NB4 (cell line): ENCODE results near the gene TMUB2.

Experiments used
- MYC ChIP-seq: IDR thresholded peaks from 2 replicates; pipeline ENCODE4 v1.6.1; 2011; ENCODE audit warnings: low read depth, low read length
- POLR2A ChIP-seq: IDR thresholded peaks from 2 replicates; pipeline ENCODE4 v1.6.1; 2011; ENCODE audit warnings: mild to moderate bottlenecking; ENCODE audit not compliant: insufficient read length; ENCODE audit errors: extremely low read depth
- TF ChIP-seq, protein P1 (sequence below): IDR thresholded peaks from one replicate; pipeline ENCODE4 v1.5.1; 2012; ENCODE audit warnings: low read depth, low read length
- TF ChIP-seq, protein P2 (sequence below): IDR thresholded peaks from 2 replicates; pipeline ENCODE4 v1.6.1; 2011; ENCODE audit warnings: low read depth, low read length

- TF ChIP-seq, protein P1, sequence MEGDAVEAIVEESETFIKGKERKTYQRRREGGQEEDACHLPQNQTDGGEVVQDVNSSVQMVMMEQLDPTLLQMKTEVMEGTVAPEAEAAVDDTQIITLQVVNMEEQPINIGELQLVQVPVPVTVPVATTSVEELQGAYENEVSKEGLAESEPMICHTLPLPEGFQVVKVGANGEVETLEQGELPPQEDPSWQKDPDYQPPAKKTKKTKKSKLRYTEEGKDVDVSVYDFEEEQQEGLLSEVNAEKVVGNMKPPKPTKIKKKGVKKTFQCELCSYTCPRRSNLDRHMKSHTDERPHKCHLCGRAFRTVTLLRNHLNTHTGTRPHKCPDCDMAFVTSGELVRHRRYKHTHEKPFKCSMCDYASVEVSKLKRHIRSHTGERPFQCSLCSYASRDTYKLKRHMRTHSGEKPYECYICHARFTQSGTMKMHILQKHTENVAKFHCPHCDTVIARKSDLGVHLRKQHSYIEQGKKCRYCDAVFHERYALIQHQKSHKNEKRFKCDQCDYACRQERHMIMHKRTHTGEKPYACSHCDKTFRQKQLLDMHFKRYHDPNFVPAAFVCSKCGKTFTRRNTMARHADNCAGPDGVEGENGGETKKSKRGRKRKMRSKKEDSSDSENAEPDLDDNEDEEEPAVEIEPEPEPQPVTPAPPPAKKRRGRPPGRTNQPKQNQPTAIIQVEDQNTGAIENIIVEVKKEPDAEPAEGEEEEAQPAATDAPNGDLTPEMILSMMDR, result no peak
- TF ChIP-seq, protein P2, sequence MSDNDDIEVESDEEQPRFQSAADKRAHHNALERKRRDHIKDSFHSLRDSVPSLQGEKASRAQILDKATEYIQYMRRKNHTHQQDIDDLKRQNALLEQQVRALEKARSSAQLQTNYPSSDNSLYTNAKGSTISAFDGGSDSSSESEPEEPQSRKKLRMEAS, result no peak
- TF ChIP-seq POLR2A (no peak), MYC (no peak)
Observed at GRCh38 chr17:44232061-44232460, 45.3 kb downstream of the TMUB2 start.
